Smooth muscle cell (in vitro differentiated cells): ENCODE results near the gene CT47A1. TPM values are rescaled to one million over a fixed set of nuclear protein-coding genes. Genes with fewer than 3 reads are reported as not detected.

ENCODE experiments used
- DNase-seq: peaks from one replicate; lab custom pipeline; 2025; ENCODE audit not compliant: unreplicated experiment; lab: John Stamatoyannopoulos, UW
- H2AFZ ChIP-seq: fragments of 200-600 bp; sonication (generic); 2 replicates; pipeline ENCODE4 v1.6.0; 2016; ENCODE audit warnings: antibody characterized with exemption, low read depth, mild to moderate bottlenecking
- H3F3A ChIP-seq: fragments of 200-600 bp; sonication (generic); 2 replicates; pipeline ENCODE4 v1.6.0; 2017; ENCODE audit warnings: antibody characterized with exemption, low read depth
- H3K27ac ChIP-seq: fragments of 200-600 bp; sonication (generic); 2 replicates; pipeline ENCODE4 v1.5.1; 2016; ENCODE audit warnings: low read depth, mild to moderate bottlenecking
- H3K27me3 ChIP-seq: fragments of 200-600 bp; sonication (generic); 2 replicates; pipeline ENCODE4 v1.6.1; 2016; ENCODE audit warnings: low read depth, mild to moderate bottlenecking
- H3K36me3 ChIP-seq: fragments of 200-600 bp; sonication (generic); 2 replicates; pipeline ENCODE4 v1.5.1; 2016; ENCODE audit warnings: low read depth
- H3K4me1 ChIP-seq: fragments of 200-600 bp; sonication (generic); 2 replicates; pipeline ENCODE4 v1.5.1; 2016; ENCODE audit warnings: low read depth
- H3K4me2 ChIP-seq: fragments of 200-600 bp; sonication (generic); 2 replicates; pipeline ENCODE4 v1.6.0; 2016; ENCODE audit warnings: mild to moderate bottlenecking
- H3K4me3 ChIP-seq: fragments of 200-600 bp; sonication (generic); 2 replicates; pipeline ENCODE4 v1.5.1; 2016; ENCODE audit warnings: mild to moderate bottlenecking
- H3K79me2 ChIP-seq: fragments of 200-600 bp; sonication (generic); 2 replicates; pipeline ENCODE4 v1.6.0; 2016; ENCODE audit warnings: low read depth, mild to moderate bottlenecking
- H3K9ac ChIP-seq: fragments of 200-600 bp; sonication (generic); 2 replicates; pipeline ENCODE4 v1.6.0; 2016; ENCODE audit warnings: low read depth
- H3K9me3 ChIP-seq: fragments of 200-600 bp; sonication (generic); replicated peaks from 2 replicates; pipeline ENCODE4 v1.5.1; 2016; ENCODE audit warnings: low read depth
- H4K20me1 ChIP-seq: fragments of 200-600 bp; sonication (generic); 2 replicates; pipeline ENCODE4 v1.6.0; 2016; ENCODE audit warnings: low read depth
- CTCF ChIP-seq: fragments of 200-600 bp; sonication (generic); IDR thresholded peaks from 2 replicates; pipeline ENCODE4 v1.5.1; 2017; ENCODE audit warnings: borderline replicate concordance, mild to moderate bottlenecking, antibody characterized with exemption; ENCODE audit not compliant: insufficient read depth, poor library complexity, severe bottlenecking
- WGBS: methylation state at CpG from one replicate; pipeline ENCODE4 v1.1.7; 2016; ENCODE audit warnings: low lambda C conversion rate; 5-methylcytosine and 5-hydroxymethylcytosine counted together
- polyA plus RNA-seq: library from polyadenylated mRNA; unstranded; fragments of >200 nt; fragmentation: Nextera tagmentation; extraction: Ambion mirVana; gene quantifications from 2 replicates; pipeline ENCODE4 v1.2.1, GENCODE V29; 2016
- total RNA-seq: library from RNA; depleted of rRNA; stranded (reverse); fragments of >200 nt; gene quantifications from 2 replicates; pipeline ENCODE4 v1.2.3, GENCODE V29; 2014

Gene CT47A1
- total and polyA plus RNA-seq, 2 experiments from 2014 or later: not detected

- no peak for TF ChIP-seq CTCF
- Histone ChIP-seq H3K4me1 (no peaks in the 10 kb centered on the region), H3K79me2 (no peaks in the 10 kb centered on the region), H3K27ac (no peak overlapping the region), H2AFZ (no peak overlapping the region), H4K20me1 (no peaks in the 10 kb centered on the region), H3K27me3 (no peaks in the 10 kb centered on the region), H3K4me2 (no peak overlapping the region), H3F3A (no peaks in the 10 kb centered on the region), H3K9me3 (no peaks in the 10 kb centered on the region), H3K36me3 (no peaks in the 10 kb centered on the region), H3K9ac (no peak overlapping the region), H3K4me3 (no peak overlapping the region)
- 91% methylated on average over 2 of the region's 2 CpGs for WGBS
- DNase-seq: no peak
Observed at GRCh38 chrX:121014826-121015225, 29.3 kb upstream of the CT47A1 start.

- Histone ChIP-seq H3K36me3 (no peaks in the 10 kb centered on the region), H3K27me3 (no peaks in the 10 kb centered on the region), H2AFZ (no peak overlapping the region), H3K9me3 (no peaks in the 10 kb centered on the region), H3K79me2 (no peaks in the 10 kb centered on the region), H3K4me3 (no peak overlapping the region), H3F3A (no peaks in the 10 kb centered on the region), H3K4me1 (no peaks in the 10 kb centered on the region), H3K27ac (no peak overlapping the region), H4K20me1 (no peaks in the 10 kb centered on the region), H3K9ac (no peak overlapping the region), H3K4me2 (no peak overlapping the region)
- no peak for DNase-seq
- TF ChIP-seq CTCF: no peak
Observed at GRCh38 chrX:121013897-121014455, 28.4 kb upstream of the CT47A1 start.

GRCh38 chrX:121011254-121011653 is 25.7 kb upstream of the CT47A1 start:
- no peak for DNase-seq
- Histone ChIP-seq H2AFZ (no peak overlapping the region), H3K9ac (no peak overlapping the region), H3K4me1 (no peaks in the 10 kb centered on the region), H3K9me3 (no peaks in the 10 kb centered on the region), H3K4me2 (no peak overlapping the region), H3K4me3 (no peak overlapping the region), H3K27me3 (no peaks in the 10 kb centered on the region), H3F3A (no peaks in the 10 kb centered on the region), H3K36me3 (no peaks in the 10 kb centered on the region), H3K27ac (no peak overlapping the region), H4K20me1 (no peaks in the 10 kb centered on the region), H3K79me2 (no peaks in the 10 kb centered on the region)
- TF ChIP-seq CTCF: no peak
- 79% methylated on average over 7 of the region's 7 CpGs for WGBS

- Histone ChIP-seq H2AFZ (no peak overlapping the region), H3K27me3 (no peaks in the 10 kb centered on the region), H3K9ac (no peak overlapping the region), H3K36me3 (no peaks in the 10 kb centered on the region), H3K79me2 (no peaks in the 10 kb centered on the region), H3K4me3 (no peak overlapping the region), H3K4me1 (no peaks in the 10 kb centered on the region), H3K4me2 (no peak overlapping the region), H3F3A (no peaks in the 10 kb centered on the region), H3K9me3 (peaks cover 3% of the 10 kb centered on the region), H3K27ac (no peak overlapping the region), H4K20me1 (no peaks in the 10 kb centered on the region)
- DNase-seq: no peak
- no peak for TF ChIP-seq CTCF
- WGBS: 80% methylated on average over 4 of the region's 4 CpGs
Observed at GRCh38 chrX:121010218-121010617, 24.7 kb upstream of the CT47A1 start.
